BJ (cell line): ENCODE results near the gene ENO2. TPM values are rescaled to one million over a fixed set of nuclear protein-coding genes. Genes with fewer than 3 reads are reported as not detected.

Source experiments
- CTCF ChIA-PET: fragments of 350-600 bp; formaldehyde crosslinking; extraction: SDS; loops from one replicate; lab custom pipeline; 2021; ENCODE audit warnings: antibody characterized with exemption, inconsistent platforms; lab: Yijun Ruan, JAX
- POLR2A ChIA-PET: fragments of 300-600 bp; sonication (Branson Sonifier 250); formaldehyde crosslinking; extraction: SDS; loops from one replicate; lab custom pipeline; 2021; ENCODE audit warnings: antibody characterized with exemption; lab: Charles Lee
- DNase-seq: peaks from one replicate; pipeline ENCODE4 v3.0.0-alpha.2; 2011; ENCODE audit warnings: low read depth
- H3K27me3 ChIP-seq: 2 replicates; pipeline ENCODE4 v1.6.0; 2011; ENCODE audit warnings: low read length; ENCODE audit not compliant: control insufficient read depth, insufficient read depth
- H3K36me3 ChIP-seq: 2 replicates; pipeline ENCODE4 v1.5.1; 2011; ENCODE audit warnings: low read length; ENCODE audit not compliant: control insufficient read depth, insufficient read depth
- H3K4me3 ChIP-seq: 2 replicates; pipeline ENCODE4 v1.5.1; 2011; ENCODE audit warnings: low read depth, mild to moderate bottlenecking, control low read depth, low read length
- polyA plus RNA-seq: library from polyadenylated mRNA; depleted of rRNA; stranded (reverse); fragments of >200 nt; gene quantifications from 2 replicates; pipeline ENCODE4 v1.2.3, GENCODE V29; 2011
- TF ChIP-seq, protein P1 (sequence below): IDR thresholded peaks from 2 replicates; pipeline ENCODE4 v1.5.1; 2011; ENCODE audit warnings: low read depth, mild to moderate bottlenecking, control low read depth, inconsistent platforms, low read length, moderate library complexity; ENCODE audit not compliant: insufficient read depth

The ENO2 gene
- polyA plus RNA-seq, 1 experiment, result 29.7 TPM

DNA sequence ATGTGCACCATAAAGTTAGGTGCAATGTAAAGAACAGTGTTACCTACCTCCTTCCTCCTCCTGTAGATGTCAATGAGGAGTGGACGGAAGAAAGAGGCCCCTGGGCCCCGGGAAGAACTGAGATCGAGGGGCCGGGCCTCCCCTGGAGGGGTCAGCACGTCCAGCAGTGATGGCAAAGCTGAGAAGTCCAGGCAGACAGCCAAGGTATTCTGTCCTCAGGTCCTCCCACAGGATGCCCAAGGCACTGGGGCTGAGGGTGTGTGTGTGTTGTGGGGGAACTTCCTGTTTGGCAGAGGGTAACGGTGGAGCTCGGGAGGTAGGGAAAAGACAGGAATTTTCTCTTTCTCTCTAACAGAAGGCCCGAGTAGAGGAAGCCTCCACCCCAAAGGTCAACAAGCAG, 19.7 kb downstream of the ENO2 start:
- no peak for DNase-seq
- ChIA-PET CTCF (interaction anchor here (0.5 to 10.0 kb wide), 8 partner anchors 10 to 175 kb away, joined by 3 to 129 read pairs (median 6); partner anchors contain the start of genes C12orf57, C1RL and RNU7-1), POLR2A (interaction anchor here (0.6 kb wide), 2 partner anchors 10 to 400 kb away, joined by 3 to 6 read pairs; partner anchors contain the start of genes C12orf57, GAPDH and RNU7-1)
- TF ChIP-seq, protein P1, sequence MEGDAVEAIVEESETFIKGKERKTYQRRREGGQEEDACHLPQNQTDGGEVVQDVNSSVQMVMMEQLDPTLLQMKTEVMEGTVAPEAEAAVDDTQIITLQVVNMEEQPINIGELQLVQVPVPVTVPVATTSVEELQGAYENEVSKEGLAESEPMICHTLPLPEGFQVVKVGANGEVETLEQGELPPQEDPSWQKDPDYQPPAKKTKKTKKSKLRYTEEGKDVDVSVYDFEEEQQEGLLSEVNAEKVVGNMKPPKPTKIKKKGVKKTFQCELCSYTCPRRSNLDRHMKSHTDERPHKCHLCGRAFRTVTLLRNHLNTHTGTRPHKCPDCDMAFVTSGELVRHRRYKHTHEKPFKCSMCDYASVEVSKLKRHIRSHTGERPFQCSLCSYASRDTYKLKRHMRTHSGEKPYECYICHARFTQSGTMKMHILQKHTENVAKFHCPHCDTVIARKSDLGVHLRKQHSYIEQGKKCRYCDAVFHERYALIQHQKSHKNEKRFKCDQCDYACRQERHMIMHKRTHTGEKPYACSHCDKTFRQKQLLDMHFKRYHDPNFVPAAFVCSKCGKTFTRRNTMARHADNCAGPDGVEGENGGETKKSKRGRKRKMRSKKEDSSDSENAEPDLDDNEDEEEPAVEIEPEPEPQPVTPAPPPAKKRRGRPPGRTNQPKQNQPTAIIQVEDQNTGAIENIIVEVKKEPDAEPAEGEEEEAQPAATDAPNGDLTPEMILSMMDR, result no peak
- no peak overlapping the region for H3K4me3 ChIP-seq
- H3K36me3 ChIP-seq, result peaks cover 30% of the 10 kb centered on the region
- no peaks in the 10 kb centered on the region for H3K27me3 ChIP-seq

- no peak for DNase-seq
- Histone ChIP-seq H3K4me3 (no peak overlapping the region), H3K27me3 (no peaks in the 10 kb centered on the region), H3K36me3 (peaks cover 35% of the 10 kb centered on the region)
- ChIA-PET CTCF (interaction anchor here (1.9 to 10.0 kb wide), 3 partner anchors 11 to 44 kb away, joined by 8 to 129 read pairs (median 8); no protein-coding TSS in a partner anchor), POLR2A (no interaction called here)
- TF ChIP-seq, protein P1, result no peak
Measured at GRCh38 chr12:6935371-6936193, 21.2 kb downstream of the ENO2 start.

GRCh38 chr12:6936194-6936635, 21.8 kb downstream of the ENO2 start:
- DNase-seq, result no peak
- Histone ChIP-seq H3K27me3 (no peaks in the 10 kb centered on the region), H3K36me3 (peaks cover 41% of the 10 kb centered on the region), H3K4me3 (no peak overlapping the region)
- POLR2A ChIA-PET, result no interaction called here
- CTCF ChIA-PET, result interaction anchor here (0.7 to 10.0 kb wide), 3 partner anchors 12 to 67 kb away, joined by 3 to 129 read pairs (median 8); no protein-coding TSS in a partner anchor
- TF ChIP-seq, protein P1, result no peak

- ChIA-PET POLR2A (interaction anchor here (0.9 kb wide), 1 partner anchor 10 kb away, joined by 3 read pairs; no protein-coding TSS in a partner anchor), CTCF (interaction anchor here (0.7 to 10.0 kb wide), 9 partner anchors 8 to 68 kb away, joined by 3 to 129 read pairs (median 5); partner anchors contain the start of genes ATN1, ENO2 and SPSB2)
- TF ChIP-seq, protein P1, result no peak
- no peaks in the 10 kb centered on the region for H3K27me3 ChIP-seq
- peaks cover 47% of the 10 kb centered on the region for H3K36me3 ChIP-seq
- DNase-seq, result no peak
- peak overlapping the region; percentile 60 for H3K4me3 ChIP-seq
Measured at GRCh38 chr12:6936636-6937480, 22.5 kb downstream of the ENO2 start.
